ENCODE measurements around the gene LPP.

DNA sequence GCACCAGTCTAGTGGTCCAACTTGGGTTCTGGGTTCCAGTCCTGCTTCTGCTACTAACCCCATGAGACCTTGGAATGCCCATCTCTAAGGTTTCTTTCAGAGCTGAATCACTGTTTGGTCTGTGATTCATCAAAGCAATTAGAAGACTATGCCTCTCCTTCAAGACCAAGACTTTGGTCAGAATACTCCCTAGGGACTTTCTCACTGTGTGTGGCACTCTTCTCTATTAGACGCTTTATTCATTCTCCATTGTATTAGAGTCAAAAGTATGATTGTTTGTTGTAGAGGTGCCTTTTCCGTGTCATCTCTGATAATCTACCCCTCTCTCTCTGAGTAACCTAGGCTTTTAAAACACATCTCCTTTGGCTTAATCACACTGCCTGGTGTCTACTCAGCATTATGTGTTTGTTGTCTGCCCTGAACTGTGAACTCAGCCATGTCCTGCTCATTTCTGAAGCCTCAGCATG is 90.5 kb downstream of the LPP start:
- TF ChIP-seq, protein P1, sequence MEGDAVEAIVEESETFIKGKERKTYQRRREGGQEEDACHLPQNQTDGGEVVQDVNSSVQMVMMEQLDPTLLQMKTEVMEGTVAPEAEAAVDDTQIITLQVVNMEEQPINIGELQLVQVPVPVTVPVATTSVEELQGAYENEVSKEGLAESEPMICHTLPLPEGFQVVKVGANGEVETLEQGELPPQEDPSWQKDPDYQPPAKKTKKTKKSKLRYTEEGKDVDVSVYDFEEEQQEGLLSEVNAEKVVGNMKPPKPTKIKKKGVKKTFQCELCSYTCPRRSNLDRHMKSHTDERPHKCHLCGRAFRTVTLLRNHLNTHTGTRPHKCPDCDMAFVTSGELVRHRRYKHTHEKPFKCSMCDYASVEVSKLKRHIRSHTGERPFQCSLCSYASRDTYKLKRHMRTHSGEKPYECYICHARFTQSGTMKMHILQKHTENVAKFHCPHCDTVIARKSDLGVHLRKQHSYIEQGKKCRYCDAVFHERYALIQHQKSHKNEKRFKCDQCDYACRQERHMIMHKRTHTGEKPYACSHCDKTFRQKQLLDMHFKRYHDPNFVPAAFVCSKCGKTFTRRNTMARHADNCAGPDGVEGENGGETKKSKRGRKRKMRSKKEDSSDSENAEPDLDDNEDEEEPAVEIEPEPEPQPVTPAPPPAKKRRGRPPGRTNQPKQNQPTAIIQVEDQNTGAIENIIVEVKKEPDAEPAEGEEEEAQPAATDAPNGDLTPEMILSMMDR (optimal IDR thresholded peaks at IDR 0.05 in 1 of 3, IDR thresholded peaks at IDR 0.05 in 1 of 3, conservative IDR thresholded peaks at IDR 0.05 in 1 of 3; ENCODE audit: extremely low read depth in 1 of 3, insufficient read depth in 2 of 3, low read length in 3 of 3) = no peak
- TF ChIP-seq EZH2 (IDR thresholded peaks at IDR 0.05; ENCODE audit: low read length) = no peak

Measured in keratinocyte (primary cell).